ENCODE results near the gene DCDC2C. TPM values are rescaled to one million over a fixed set of nuclear protein-coding genes. Genes with fewer than 3 reads are reported as not detected.

Gene DCDC2C
- polyA plus RNA-seq, 3 donors, result not detected

GRCh38 chr2:3667151-3667631 is 36.2 kb upstream of the DCDC2C start:
- no peak overlapping the region for H3K4me3 Mint-ChIP-seq
- Histone ChIP-seq H3K27me3 (ENCODE audit: control insufficient read depth in 2 of 2, insufficient read depth in 2 of 2, low read length in 2 of 2) (no peaks in the 10 kb centered on the region), H3K79me2 (ENCODE audit: insufficient read depth, low read length) (no peaks in the 10 kb centered on the region), H3K4me3 (replicated peaks in 1 of 3; ENCODE audit: low read depth in 2 of 3, low read length in 3 of 3) (no peak overlapping the region), H3K27ac (ENCODE audit: low read depth in 1 of 2, low read length in 2 of 2) (no peak overlapping the region), H3K9ac (ENCODE audit: insufficient read depth, low read length, poor library complexity, severe bottlenecking) (no peak overlapping the region), H2AFZ (ENCODE audit: insufficient read depth, low read depth, low read length, poor library complexity, severe bottlenecking) (no peak overlapping the region), H3K9me3 (replicated peaks in 1 of 2; ENCODE audit: control insufficient read depth in 1 of 2, insufficient read depth in 1 of 2, low read length in 2 of 2) (no peaks in the 10 kb centered on the region), H4K20me1 (ENCODE audit: insufficient read depth, low read length) (no peaks in the 10 kb centered on the region), H3K4me2 (replicated peaks; ENCODE audit: extremely low read depth, low read length, poor library complexity, severe bottlenecking) (no peak overlapping the region), H3K4me1 (ENCODE audit: control insufficient read depth in 1 of 2, insufficient read depth in 2 of 2, low read length in 2 of 2) (no peaks in the 10 kb centered on the region), H3K36me3 (replicated peaks in 1 of 2; ENCODE audit: control insufficient read depth in 1 of 2, insufficient read depth in 2 of 2, low read length in 2 of 2) (no peaks in the 10 kb centered on the region)
- H3K36me3 Mint-ChIP-seq, result no peaks in the 10 kb centered on the region
- intact Hi-C loops (cut with micrococcal nuclease), result no loop called here
- no peaks in the 10 kb centered on the region for H3K4me1 Mint-ChIP-seq
- WGBS (ENCODE audit: insufficient coverage), result 88% methylated on average over 21 of the region's 23 CpGs
- no peak for TF ChIP-seq CTCF (IDR thresholded peaks at IDR 0.05)
- DNase-seq, result no peak
- H3K27ac Mint-ChIP-seq, result no peak overlapping the region
- peaks cover 2 to 6% (median 4%) of the 10 kb centered on the region in 3 donors for H3K27me3 Mint-ChIP-seq (ENCODE audit: low read depth in 3 of 3)
- peaks cover 0 to 1% (median 0%) of the 10 kb centered on the region in 7 donors for H3K9me3 Mint-ChIP-seq

- Mint-ChIP-seq H3K4me1 (no peaks in the 10 kb centered on the region), H3K4me3 (no peak overlapping the region), H3K27ac (no peak overlapping the region), H3K27me3 (ENCODE audit: low read depth in 3 of 3) (peaks cover 2 to 6% (median 5%) of the 10 kb centered on the region in 3 donors), H3K9me3 (peaks cover 0 to 3% (median 0%) of the 10 kb centered on the region in 7 donors), H3K36me3 (no peaks in the 10 kb centered on the region)
- Histone ChIP-seq H3K36me3 (replicated peaks in 1 of 2; ENCODE audit: control insufficient read depth in 1 of 2, insufficient read depth in 2 of 2, low read length in 2 of 2) (no peaks in the 10 kb centered on the region), H3K4me1 (ENCODE audit: control insufficient read depth in 1 of 2, insufficient read depth in 2 of 2, low read length in 2 of 2) (no peaks in the 10 kb centered on the region), H3K79me2 (ENCODE audit: insufficient read depth, low read length) (no peaks in the 10 kb centered on the region), H3K9me3 (replicated peaks in 1 of 2; ENCODE audit: control insufficient read depth in 1 of 2, insufficient read depth in 1 of 2, low read length in 2 of 2) (no peaks in the 10 kb centered on the region), H4K20me1 (ENCODE audit: insufficient read depth, low read length) (no peaks in the 10 kb centered on the region), H3K4me2 (replicated peaks; ENCODE audit: extremely low read depth, low read length, poor library complexity, severe bottlenecking) (no peak overlapping the region), H3K27ac (ENCODE audit: low read depth in 1 of 2, low read length in 2 of 2) (no peak overlapping the region), H3K4me3 (replicated peaks in 1 of 3; ENCODE audit: low read depth in 2 of 3, low read length in 3 of 3) (no peak overlapping the region), H3K9ac (ENCODE audit: insufficient read depth, low read length, poor library complexity, severe bottlenecking) (no peak overlapping the region), H3K27me3 (ENCODE audit: control insufficient read depth in 2 of 2, insufficient read depth in 2 of 2, low read length in 2 of 2) (no peaks in the 10 kb centered on the region), H2AFZ (ENCODE audit: insufficient read depth, low read depth, low read length, poor library complexity, severe bottlenecking) (no peak overlapping the region)
- intact Hi-C loops (cut with micrococcal nuclease), result no loop called here
- TF ChIP-seq CTCF (IDR thresholded peaks at IDR 0.05), result no peak
- 88% methylated on average over 8 of the region's 8 CpGs for WGBS (ENCODE audit: insufficient coverage)
- no peak for DNase-seq
Measured at GRCh38 chr2:3669656-3670055, 33.7 kb upstream of the DCDC2C start.

Measured in CD14-positive monocyte (primary cell).